ENCODE results near the gene JCAD.

Gene JCAD

GRCh38 chr10:30074090-30074489, 14.7 kb upstream of the JCAD start:
- no peak overlapping the region for H2BK5ac ChIP-seq (ENCODE audit: low read depth, low read length, poor library complexity, severe bottlenecking)

GRCh38 chr10:30073767-30074060, 14.3 kb upstream of the JCAD start:
- Histone ChIP-seq H2BK120ac (ENCODE audit: low read depth, low read length) (no peak overlapping the region), H2BK5ac (ENCODE audit: low read depth, low read length, poor library complexity, severe bottlenecking) (no peak overlapping the region), H3K14ac (ENCODE audit: low read length in 2 of 2) (no peak overlapping the region), H3K9me3 (ENCODE audit: control insufficient read depth, low read length) (no peaks in the 10 kb centered on the region), H2BK15ac (ENCODE audit: low read depth, poor library complexity, severe bottlenecking) (no peak overlapping the region), H2AK5ac (ENCODE audit: low read length, severe bottlenecking) (no peak overlapping the region), H3K18ac (ENCODE audit: low read depth in 1 of 2, low read length in 2 of 2) (no peak overlapping the region), H2BK12ac (ENCODE audit: low read length in 2 of 2) (no peak overlapping the region), H3K27me3 (ENCODE audit: control insufficient read depth in 1 of 2, insufficient read depth in 1 of 2, low read length in 2 of 2) (no peaks in the 10 kb centered on the region), H3K4ac (ENCODE audit: low read depth in 1 of 2, low read length in 2 of 2) (no peak overlapping the region), H3K9ac (ENCODE audit: low read length) (no peak overlapping the region), H3K4me3 (ENCODE audit: insufficient read depth in 1 of 2, low read depth in 1 of 2, low read length in 2 of 2) (no peak overlapping the region), H4K8ac (ENCODE audit: low read length) (no peak overlapping the region), H3K27ac (ENCODE audit: low read length, poor library complexity, severe bottlenecking) (no peak overlapping the region), H3K79me1 (replicated peaks; ENCODE audit: low read length, poor library complexity, severe bottlenecking) (no peaks in the 10 kb centered on the region), H3K23ac (ENCODE audit: low read length in 2 of 2) (no peak overlapping the region), H2AFZ (ENCODE audit: low read depth, low read length) (no peak overlapping the region), H3K4me1 (ENCODE audit: control insufficient read depth, insufficient read depth, low read depth, low read length) (no peaks in the 10 kb centered on the region), H4K91ac (ENCODE audit: low read length) (no peak overlapping the region), H3K36me3 (ENCODE audit: control insufficient read depth in 1 of 2, insufficient read depth in 2 of 2, low read depth in 1 of 2, low read length in 2 of 2) (no peaks in the 10 kb centered on the region), H3K4me2 (ENCODE audit: low read length, poor library complexity, severe bottlenecking) (no peak overlapping the region)
- WGBS = 95% methylated on average over 4 of the region's 4 CpGs
- no peak for DNase-seq

More at GRCh38 chr10:30074090-30074489, 14.7 kb upstream of the JCAD start:
- no peak overlapping the region for H3K4ac ChIP-seq (ENCODE audit: low read depth in 1 of 2, low read length in 2 of 2)
- no peak for DNase-seq
- H4K8ac ChIP-seq (ENCODE audit: low read length) = no peak overlapping the region
- no peaks in the 10 kb centered on the region for H3K27me3 ChIP-seq (ENCODE audit: control insufficient read depth in 1 of 2, insufficient read depth in 1 of 2, low read length in 2 of 2)
- H2BK15ac ChIP-seq (ENCODE audit: low read depth, poor library complexity, severe bottlenecking) = no peak overlapping the region
- WGBS = 89% methylated on average over 2 of the region's 2 CpGs
- no peak overlapping the region for H3K4me3 ChIP-seq (ENCODE audit: insufficient read depth in 1 of 2, low read depth in 1 of 2, low read length in 2 of 2)
- H2BK120ac ChIP-seq (ENCODE audit: low read depth, low read length) = no peak overlapping the region
- H3K14ac ChIP-seq (ENCODE audit: low read length in 2 of 2) = no peak overlapping the region
- H3K18ac ChIP-seq (ENCODE audit: low read depth in 1 of 2, low read length in 2 of 2) = no peak overlapping the region
- no peak overlapping the region for H3K9ac ChIP-seq (ENCODE audit: low read length)
- no peak overlapping the region for H3K23ac ChIP-seq (ENCODE audit: low read length in 2 of 2)
- no peaks in the 10 kb centered on the region for H3K9me3 ChIP-seq (ENCODE audit: control insufficient read depth, low read length)
- H3K4me2 ChIP-seq (ENCODE audit: low read length, poor library complexity, severe bottlenecking) = no peak overlapping the region
- H2AFZ ChIP-seq (ENCODE audit: low read depth, low read length) = no peak overlapping the region
- no peak overlapping the region for H2AK5ac ChIP-seq (ENCODE audit: low read length, severe bottlenecking)
- H4K91ac ChIP-seq (ENCODE audit: low read length) = no peak overlapping the region
- H3K79me1 ChIP-seq (replicated peaks; ENCODE audit: low read length, poor library complexity, severe bottlenecking) = no peaks in the 10 kb centered on the region
- H3K27ac ChIP-seq (ENCODE audit: low read length, poor library complexity, severe bottlenecking) = no peak overlapping the region
- H2BK12ac ChIP-seq (ENCODE audit: low read length in 2 of 2) = no peak overlapping the region
- no peaks in the 10 kb centered on the region for H3K4me1 ChIP-seq (ENCODE audit: control insufficient read depth, insufficient read depth, low read depth, low read length)
- H3K36me3 ChIP-seq (ENCODE audit: control insufficient read depth in 1 of 2, insufficient read depth in 2 of 2, low read depth in 1 of 2, low read length in 2 of 2) = no peaks in the 10 kb centered on the region

GRCh38 chr10:30073045-30073766, 13.8 kb upstream of the JCAD start:
- H2BK12ac ChIP-seq (ENCODE audit: low read length in 2 of 2) = no peak overlapping the region

GRCh38 chr10:30072068-30072467, 12.7 kb upstream of the JCAD start:
- Histone ChIP-seq H2AK5ac (ENCODE audit: low read length, severe bottlenecking) (no peak overlapping the region), H3K14ac (ENCODE audit: low read length in 2 of 2) (no peak overlapping the region), H3K18ac (ENCODE audit: low read depth in 1 of 2, low read length in 2 of 2) (no peak overlapping the region), H4K91ac (ENCODE audit: low read length) (no peak overlapping the region), H3K36me3 (ENCODE audit: control insufficient read depth in 1 of 2, insufficient read depth in 2 of 2, low read depth in 1 of 2, low read length in 2 of 2) (no peaks in the 10 kb centered on the region), H4K8ac (ENCODE audit: low read length) (no peak overlapping the region), H3K4ac (ENCODE audit: low read depth in 1 of 2, low read length in 2 of 2) (no peak overlapping the region), H2AFZ (ENCODE audit: low read depth, low read length) (no peak overlapping the region), H3K4me1 (ENCODE audit: control insufficient read depth, insufficient read depth, low read depth, low read length) (no peaks in the 10 kb centered on the region), H3K9me3 (ENCODE audit: control insufficient read depth, low read length) (no peaks in the 10 kb centered on the region), H3K27ac (ENCODE audit: low read length, poor library complexity, severe bottlenecking) (no peak overlapping the region), H3K4me3 (ENCODE audit: insufficient read depth in 1 of 2, low read depth in 1 of 2, low read length in 2 of 2) (no peak overlapping the region), H2BK12ac (ENCODE audit: low read length in 2 of 2) (no peak overlapping the region), H3K9ac (ENCODE audit: low read length) (no peak overlapping the region), H2BK5ac (ENCODE audit: low read depth, low read length, poor library complexity, severe bottlenecking) (no peak overlapping the region), H3K27me3 (ENCODE audit: control insufficient read depth in 1 of 2, insufficient read depth in 1 of 2, low read length in 2 of 2) (no peaks in the 10 kb centered on the region), H3K79me1 (replicated peaks; ENCODE audit: low read length, poor library complexity, severe bottlenecking) (no peaks in the 10 kb centered on the region), H3K23ac (ENCODE audit: low read length in 2 of 2) (no peak overlapping the region), H2BK120ac (ENCODE audit: low read depth, low read length) (no peak overlapping the region), H3K4me2 (ENCODE audit: low read length, poor library complexity, severe bottlenecking) (no peak overlapping the region), H2BK15ac (ENCODE audit: low read depth, poor library complexity, severe bottlenecking) (no peak overlapping the region)
- DNase-seq = no peak

More at GRCh38 chr10:30073045-30073766, 13.8 kb upstream of the JCAD start:
- Histone ChIP-seq H3K18ac (ENCODE audit: low read depth in 1 of 2, low read length in 2 of 2) (no peak overlapping the region), H3K14ac (ENCODE audit: low read length in 2 of 2) (no peak overlapping the region), H3K27ac (ENCODE audit: low read length, poor library complexity, severe bottlenecking) (no peak overlapping the region), H2AFZ (ENCODE audit: low read depth, low read length) (no peak overlapping the region), H3K4me1 (ENCODE audit: control insufficient read depth, insufficient read depth, low read depth, low read length) (no peaks in the 10 kb centered on the region), H2AK5ac (ENCODE audit: low read length, severe bottlenecking) (no peak overlapping the region), H2BK15ac (ENCODE audit: low read depth, poor library complexity, severe bottlenecking) (no peak overlapping the region), H4K91ac (ENCODE audit: low read length) (no peak overlapping the region), H4K8ac (ENCODE audit: low read length) (no peak overlapping the region), H3K79me1 (replicated peaks; ENCODE audit: low read length, poor library complexity, severe bottlenecking) (no peaks in the 10 kb centered on the region), H3K36me3 (ENCODE audit: control insufficient read depth in 1 of 2, insufficient read depth in 2 of 2, low read depth in 1 of 2, low read length in 2 of 2) (no peaks in the 10 kb centered on the region), H3K4ac (ENCODE audit: low read depth in 1 of 2, low read length in 2 of 2) (no peak overlapping the region), H3K4me2 (ENCODE audit: low read length, poor library complexity, severe bottlenecking) (no peak overlapping the region), H3K4me3 (ENCODE audit: insufficient read depth in 1 of 2, low read depth in 1 of 2, low read length in 2 of 2) (no peak overlapping the region), H3K9ac (ENCODE audit: low read length) (no peak overlapping the region), H3K27me3 (ENCODE audit: control insufficient read depth in 1 of 2, insufficient read depth in 1 of 2, low read length in 2 of 2) (no peaks in the 10 kb centered on the region), H2BK5ac (ENCODE audit: low read depth, low read length, poor library complexity, severe bottlenecking) (no peak overlapping the region), H3K9me3 (ENCODE audit: control insufficient read depth, low read length) (no peaks in the 10 kb centered on the region), H3K23ac (ENCODE audit: low read length in 2 of 2) (no peak overlapping the region), H2BK120ac (ENCODE audit: low read depth, low read length) (no peak overlapping the region)
- 97% methylated on average over 6 of the region's 6 CpGs for WGBS
- DNase-seq = no peak
